ENCODE results near the gene TRAPPC12. TPM values are rescaled to one million over a fixed set of nuclear protein-coding genes. Genes with fewer than 3 reads are reported as not detected.
"Not testable (repeated sequence)": the region's sequence is repeated elsewhere in the genome, so short reads cannot be mapped to it uniquely, and the experiment has no call there.

Gene TRAPPC12
- total RNA-seq, 1 donor from 2014 or later: 130 TPM

DNA sequence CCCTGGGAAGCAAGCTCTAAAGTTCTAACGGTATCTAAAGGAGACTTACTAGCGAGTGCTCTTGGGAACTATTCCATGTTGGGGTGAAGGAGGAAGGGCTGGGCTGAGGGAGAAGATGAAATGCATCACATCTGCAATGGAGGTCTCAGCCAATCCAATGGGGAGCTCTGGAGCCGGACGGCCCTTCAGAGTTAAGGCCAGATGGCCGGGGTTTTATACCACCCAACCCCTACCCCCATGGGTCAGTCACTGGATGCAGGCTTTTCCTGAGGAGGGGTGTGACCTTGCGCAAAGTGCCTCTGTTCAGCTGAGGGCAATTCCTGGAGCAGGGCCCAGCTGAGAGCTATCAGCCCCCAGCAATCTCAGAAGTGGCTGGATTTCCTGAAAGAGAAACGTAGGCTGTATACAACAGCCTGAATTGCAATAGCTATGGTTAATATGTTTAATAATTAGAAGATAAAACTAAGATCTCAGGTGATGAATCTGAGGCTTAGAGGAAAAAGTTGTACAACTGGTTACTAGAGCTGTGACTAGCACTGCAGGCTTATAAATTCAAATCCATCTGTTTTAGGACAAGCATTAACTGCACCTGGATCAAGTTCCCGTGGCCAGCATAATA is 23.4 kb upstream of the TRAPPC12 start:
- Mint-ChIP-seq H3K27ac (ENCODE audit: unreplicated experiment) (peak overlapping the region; percentile 78), H3K27me3 (ENCODE audit: unreplicated experiment) (peaks cover 2% of the 10 kb centered on the region), H3K9me3 (ENCODE audit: unreplicated experiment) (peaks cover 5% of the 10 kb centered on the region), H3K36me3 (ENCODE audit: unreplicated experiment) (peaks cover 6% of the 10 kb centered on the region), H3K4me1 (ENCODE audit: low read depth, unreplicated experiment) (peaks cover 18% of the 10 kb centered on the region), H3K4me3 (ENCODE audit: unreplicated experiment) (peak overlapping the region; percentile 6)
- peak; percentile 53 for DNase-seq
- TF ChIP-seq, protein P1, sequence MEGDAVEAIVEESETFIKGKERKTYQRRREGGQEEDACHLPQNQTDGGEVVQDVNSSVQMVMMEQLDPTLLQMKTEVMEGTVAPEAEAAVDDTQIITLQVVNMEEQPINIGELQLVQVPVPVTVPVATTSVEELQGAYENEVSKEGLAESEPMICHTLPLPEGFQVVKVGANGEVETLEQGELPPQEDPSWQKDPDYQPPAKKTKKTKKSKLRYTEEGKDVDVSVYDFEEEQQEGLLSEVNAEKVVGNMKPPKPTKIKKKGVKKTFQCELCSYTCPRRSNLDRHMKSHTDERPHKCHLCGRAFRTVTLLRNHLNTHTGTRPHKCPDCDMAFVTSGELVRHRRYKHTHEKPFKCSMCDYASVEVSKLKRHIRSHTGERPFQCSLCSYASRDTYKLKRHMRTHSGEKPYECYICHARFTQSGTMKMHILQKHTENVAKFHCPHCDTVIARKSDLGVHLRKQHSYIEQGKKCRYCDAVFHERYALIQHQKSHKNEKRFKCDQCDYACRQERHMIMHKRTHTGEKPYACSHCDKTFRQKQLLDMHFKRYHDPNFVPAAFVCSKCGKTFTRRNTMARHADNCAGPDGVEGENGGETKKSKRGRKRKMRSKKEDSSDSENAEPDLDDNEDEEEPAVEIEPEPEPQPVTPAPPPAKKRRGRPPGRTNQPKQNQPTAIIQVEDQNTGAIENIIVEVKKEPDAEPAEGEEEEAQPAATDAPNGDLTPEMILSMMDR (IDR thresholded peaks at IDR 0.05; ENCODE audit: partially characterized antibody, unreplicated experiment): no peak

DNA sequence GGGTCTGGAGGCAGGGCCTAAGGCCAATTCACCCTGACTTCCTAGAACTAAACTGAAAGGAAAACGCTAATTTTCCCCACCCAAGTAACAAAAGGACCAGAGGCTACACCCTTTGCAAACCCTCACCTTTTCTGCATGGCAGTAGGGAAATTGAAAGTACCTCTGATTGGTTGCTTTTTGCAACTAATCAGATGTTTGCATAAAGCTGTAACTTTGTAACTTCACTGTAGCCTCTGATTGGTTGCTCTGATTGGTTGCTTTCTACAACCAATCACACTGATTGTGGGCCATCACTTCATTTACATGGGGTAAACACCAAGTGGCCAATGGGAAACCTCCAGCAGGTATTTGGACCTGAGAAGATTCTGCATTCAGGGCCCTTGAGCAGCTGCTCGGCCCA is 22.7 kb upstream of the TRAPPC12 start:
- TF ChIP-seq, protein P1 (IDR thresholded peaks at IDR 0.05; ENCODE audit: partially characterized antibody, unreplicated experiment): no peak
- peaks cover 6% of the 10 kb centered on the region for H3K36me3 Mint-ChIP-seq (ENCODE audit: unreplicated experiment)
- H3K4me3 Mint-ChIP-seq (ENCODE audit: unreplicated experiment): no peak overlapping the region
- peaks cover 6% of the 10 kb centered on the region for H3K9me3 Mint-ChIP-seq (ENCODE audit: unreplicated experiment)
- no peaks in the 10 kb centered on the region for H3K27me3 Mint-ChIP-seq (ENCODE audit: unreplicated experiment)
- peak overlapping the region; percentile 78 for H3K27ac Mint-ChIP-seq (ENCODE audit: unreplicated experiment)
- peaks cover 24% of the 10 kb centered on the region for H3K4me1 Mint-ChIP-seq (ENCODE audit: low read depth, unreplicated experiment)
- no peak for DNase-seq

DNA sequence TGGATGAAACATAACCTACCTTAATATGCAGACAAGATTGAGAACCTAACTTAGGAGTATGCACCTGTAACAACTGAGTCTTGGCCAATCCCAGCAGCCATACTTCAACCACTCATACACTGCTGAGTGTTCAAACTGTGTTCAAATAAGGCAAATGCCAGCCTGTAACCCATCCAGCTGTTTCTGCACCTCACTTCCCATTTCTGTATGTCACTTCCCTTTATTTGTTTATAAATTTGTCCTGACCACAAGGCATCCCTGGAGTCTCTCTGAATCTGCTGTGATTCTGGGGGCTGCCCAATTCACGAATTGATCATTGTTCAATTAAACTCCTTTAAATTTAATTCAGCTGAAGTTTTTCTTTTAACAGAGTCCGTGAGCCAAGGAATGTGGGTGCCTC is 22.0 kb upstream of the TRAPPC12 start:
- DNase-seq; H3K36me3 Mint-ChIP-seq (ENCODE audit: unreplicated experiment); H3K4me3 Mint-ChIP-seq (ENCODE audit: unreplicated experiment); H3K27me3 Mint-ChIP-seq (ENCODE audit: unreplicated experiment); H3K27ac Mint-ChIP-seq (ENCODE audit: unreplicated experiment); H3K9me3 Mint-ChIP-seq (ENCODE audit: unreplicated experiment): not testable (repeated sequence)
- H3K4me1 Mint-ChIP-seq (ENCODE audit: low read depth, unreplicated experiment): peaks cover 29% of the 10 kb centered on the region

DNA sequence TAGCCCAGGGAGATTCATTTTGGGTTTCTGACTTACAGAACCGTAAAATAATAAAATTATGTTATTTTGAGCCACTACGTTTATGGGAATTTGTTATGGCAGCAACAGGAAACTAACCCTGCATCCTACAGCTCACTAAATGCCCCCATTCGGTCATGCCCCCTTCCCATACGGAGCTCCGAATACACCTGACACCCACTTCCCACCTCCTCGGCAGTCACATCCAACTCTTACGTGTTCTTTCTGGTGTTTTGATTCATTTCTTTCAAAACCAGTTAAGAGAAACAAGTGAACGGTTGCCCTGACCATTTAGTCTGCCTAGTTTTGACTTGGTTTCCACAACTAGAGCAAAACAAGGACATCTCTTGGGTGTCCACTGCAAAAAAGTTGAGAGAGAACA is 21.6 kb upstream of the TRAPPC12 start:
- Mint-ChIP-seq H3K4me3 (ENCODE audit: unreplicated experiment) (peak overlapping the region; percentile 33), H3K36me3 (ENCODE audit: unreplicated experiment) (no peaks in the 10 kb centered on the region), H3K9me3 (ENCODE audit: unreplicated experiment) (peaks cover 8% of the 10 kb centered on the region), H3K27me3 (ENCODE audit: unreplicated experiment) (no peaks in the 10 kb centered on the region), H3K4me1 (ENCODE audit: low read depth, unreplicated experiment) (peaks cover 34% of the 10 kb centered on the region), H3K27ac (ENCODE audit: unreplicated experiment) (no peak overlapping the region)
- TF ChIP-seq, protein P1 (IDR thresholded peaks at IDR 0.05; ENCODE audit: partially characterized antibody, unreplicated experiment): no peak
- DNase-seq: no peak

DNA sequence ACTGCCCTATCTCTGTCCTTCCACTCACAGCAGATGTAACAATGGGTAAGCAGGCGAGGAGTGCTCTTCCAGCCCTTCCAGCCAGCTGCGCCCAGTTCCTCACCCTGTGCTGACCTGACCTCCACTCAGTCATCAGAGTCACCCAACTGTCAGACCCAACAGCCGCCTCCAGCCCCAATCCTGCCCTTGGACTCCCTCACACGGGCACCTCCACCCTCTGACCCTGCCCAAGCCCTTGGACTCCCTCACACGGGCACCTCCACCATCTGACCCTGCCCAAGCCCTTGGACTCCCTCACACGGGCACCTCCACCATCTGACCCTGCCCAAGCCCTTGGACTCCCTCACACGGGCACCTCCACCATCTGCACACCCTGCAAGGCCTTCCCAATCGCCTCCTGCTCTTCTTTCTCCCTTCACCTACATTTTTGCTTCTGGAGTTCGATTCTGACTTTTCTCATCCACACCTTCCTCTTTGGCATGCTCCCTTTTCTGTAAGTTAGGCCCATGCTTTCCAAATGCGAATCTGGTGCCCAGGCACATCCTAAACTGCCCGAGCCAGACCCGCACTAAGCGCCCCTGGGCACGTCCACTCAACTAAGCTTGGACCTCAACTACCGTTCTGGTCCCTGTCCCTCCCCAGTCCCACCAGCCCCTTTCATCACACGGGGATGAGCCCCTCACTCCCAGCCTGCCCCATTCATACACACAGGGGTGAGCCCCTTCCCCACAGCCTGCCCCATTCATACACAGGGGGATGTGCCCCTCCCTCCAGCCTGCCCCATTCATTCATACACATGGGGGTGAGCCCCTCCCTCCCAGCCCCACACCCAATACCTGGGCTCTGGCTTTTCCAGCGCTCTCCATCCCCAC is 17.7 kb upstream of the TRAPPC12 start:
- Mint-ChIP-seq H3K27me3 (ENCODE audit: unreplicated experiment) (peaks cover 2% of the 10 kb centered on the region), H3K9me3 (ENCODE audit: unreplicated experiment) (peaks cover 12% of the 10 kb centered on the region), H3K4me1 (ENCODE audit: low read depth, unreplicated experiment) (peaks cover 41% of the 10 kb centered on the region), H3K36me3 (ENCODE audit: unreplicated experiment) (no peaks in the 10 kb centered on the region), H3K27ac (ENCODE audit: unreplicated experiment) (peak overlapping the region; percentile 1), H3K4me3 (ENCODE audit: unreplicated experiment) (peak overlapping the region; percentile 22)
- no peak for DNase-seq
- TF ChIP-seq, protein P1 (IDR thresholded peaks at IDR 0.05; ENCODE audit: partially characterized antibody, unreplicated experiment): no peak

Measured in glutamatergic neuron (in vitro differentiated cells).